Inferior parietal cortex (tissue), 1 donor: Measurements from ENCODE around the gene PPP1R14B.

ENCODE experiments used
- DNase-seq: peaks from one replicate; pipeline ENCODE4 v3.0.0-alpha.2; 2016; ENCODE audit errors: extremely low spot score

Gene PPP1R14B

DNA sequence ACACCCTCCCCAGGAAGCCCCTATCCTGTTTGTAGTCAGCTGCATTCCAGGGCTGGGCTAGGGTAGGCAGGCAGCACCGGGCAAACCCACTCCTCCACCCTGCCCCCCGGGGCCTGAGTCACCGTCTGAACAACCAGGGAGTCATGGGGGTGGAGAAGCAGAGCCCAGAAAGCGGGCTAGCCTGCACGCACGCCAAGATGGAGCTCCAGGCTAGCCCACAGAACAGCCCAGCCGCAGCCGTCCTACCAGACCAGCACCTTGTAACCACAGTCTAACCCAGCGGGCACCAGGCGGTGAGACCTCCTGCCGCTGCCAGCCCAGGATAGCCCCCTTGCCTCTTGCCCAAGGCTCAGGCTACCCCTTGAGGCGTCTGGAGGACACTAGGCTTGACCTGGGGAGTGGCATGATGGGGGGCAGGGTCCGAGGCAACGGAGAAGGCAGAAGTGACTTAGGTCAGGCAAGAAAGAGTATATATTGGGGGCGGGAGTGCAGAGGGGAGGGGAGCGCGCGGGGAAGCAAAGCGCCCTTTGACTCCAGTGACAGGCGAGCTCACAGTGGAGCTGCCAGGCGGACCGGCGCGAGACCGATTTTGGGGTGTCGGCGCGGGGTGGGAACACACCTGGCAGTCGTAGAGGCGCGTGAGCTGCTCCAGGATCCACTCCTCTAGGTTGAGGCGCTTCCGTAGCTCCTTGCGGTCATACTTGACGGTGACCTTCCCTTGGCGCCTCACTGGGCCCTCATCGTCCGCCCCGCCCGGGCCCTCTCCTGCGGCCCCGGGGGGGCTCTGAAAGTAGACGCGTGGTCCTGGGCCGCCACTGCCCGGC lies 734 bp downstream of the PPP1R14B start:
- DNase-seq: no peak

DNA sequence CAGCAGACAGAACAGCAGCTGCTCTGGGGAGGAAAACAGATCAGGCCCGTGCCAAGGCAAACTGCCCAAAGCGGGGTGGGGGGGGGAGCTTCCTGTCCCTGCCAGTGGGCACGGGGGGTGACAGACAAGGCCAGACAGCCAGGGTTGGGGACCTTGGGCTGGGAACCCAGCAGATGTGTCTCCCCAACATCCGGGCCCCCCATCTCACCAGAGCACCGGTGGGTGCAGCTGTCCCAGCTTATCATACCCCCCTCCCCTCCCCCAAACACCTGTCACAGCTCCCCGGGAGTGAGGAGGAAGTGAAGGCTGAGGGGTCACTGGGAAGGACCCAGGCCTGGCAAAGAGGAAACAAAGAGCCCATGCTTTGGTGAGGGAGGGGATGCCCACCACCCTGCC lies 1.3 kb downstream of the PPP1R14B start:
- no peak for DNase-seq

DNA sequence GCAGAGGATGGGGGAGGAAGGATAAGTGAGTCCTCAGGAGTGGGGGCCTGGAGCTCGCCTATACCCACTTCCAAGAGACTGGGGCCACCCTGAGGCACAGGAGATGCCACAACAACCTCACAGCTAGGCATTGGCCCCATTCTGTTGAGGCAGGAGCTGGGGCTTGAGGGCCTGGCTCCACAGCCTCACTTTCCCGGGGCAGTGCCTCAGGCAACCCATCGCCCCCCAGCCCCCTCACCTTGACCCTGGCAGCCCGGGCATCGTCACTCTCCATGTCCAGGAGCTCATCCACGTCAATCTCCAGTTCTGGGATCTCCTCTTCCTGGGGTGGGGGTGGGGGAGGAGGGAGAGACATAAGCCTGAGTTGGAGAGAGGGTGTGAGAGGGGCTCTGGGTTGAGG lies 1.8 kb downstream of the PPP1R14B start:
- DNase-seq: no peak

DNA sequence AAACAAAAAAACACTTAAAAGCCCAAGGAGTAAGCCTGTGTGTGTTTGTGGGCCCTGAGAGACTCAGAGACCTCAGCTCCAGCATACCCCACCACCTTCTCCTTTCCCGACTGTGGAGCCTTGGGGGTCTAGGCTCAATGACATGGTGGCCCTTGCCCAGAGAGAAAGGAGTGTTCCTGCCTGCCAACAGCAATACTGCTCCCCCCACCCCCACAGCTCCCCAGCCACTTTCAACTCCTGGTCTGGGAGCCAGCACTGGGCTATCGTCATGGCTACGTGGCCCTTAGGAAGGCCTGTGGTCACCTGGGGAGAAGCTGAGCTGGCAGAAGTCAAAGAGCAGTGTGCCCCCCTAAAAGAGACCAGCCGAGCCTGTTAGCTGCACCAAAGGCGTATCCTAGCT lies 2.6 kb downstream of the PPP1R14B start:
- no peak for DNase-seq

DNA sequence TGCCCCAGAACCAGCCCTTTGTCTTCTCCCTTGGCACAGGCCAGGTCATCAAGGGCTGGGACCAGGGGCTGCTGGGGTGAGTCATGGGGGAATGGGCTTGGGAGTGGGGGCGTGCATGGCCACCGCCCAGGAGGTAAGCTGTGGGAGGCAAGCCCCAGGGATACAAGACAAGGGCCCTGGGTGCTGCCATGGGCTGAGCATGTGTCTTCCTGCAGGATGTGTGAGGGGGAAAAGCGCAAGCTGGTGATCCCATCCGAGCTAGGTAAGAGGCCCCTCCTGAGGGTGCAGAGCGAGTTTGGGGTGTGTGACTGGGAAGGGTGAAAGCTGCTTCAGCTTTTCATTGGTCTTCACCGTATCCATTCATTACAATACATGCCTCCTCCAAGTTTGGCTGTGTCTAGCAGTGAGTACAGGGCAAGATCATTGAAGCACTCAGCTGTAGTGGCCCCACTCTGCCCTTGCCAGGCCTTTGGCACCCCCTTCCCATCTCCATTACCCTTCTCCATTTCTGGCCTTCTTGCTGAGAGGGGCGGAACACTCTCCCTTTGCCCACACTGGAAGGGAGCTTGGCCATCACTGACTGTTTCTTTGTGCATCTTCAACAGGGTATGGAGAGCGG lies 3.4 kb downstream of the PPP1R14B start:
- no peak for DNase-seq

DNA sequence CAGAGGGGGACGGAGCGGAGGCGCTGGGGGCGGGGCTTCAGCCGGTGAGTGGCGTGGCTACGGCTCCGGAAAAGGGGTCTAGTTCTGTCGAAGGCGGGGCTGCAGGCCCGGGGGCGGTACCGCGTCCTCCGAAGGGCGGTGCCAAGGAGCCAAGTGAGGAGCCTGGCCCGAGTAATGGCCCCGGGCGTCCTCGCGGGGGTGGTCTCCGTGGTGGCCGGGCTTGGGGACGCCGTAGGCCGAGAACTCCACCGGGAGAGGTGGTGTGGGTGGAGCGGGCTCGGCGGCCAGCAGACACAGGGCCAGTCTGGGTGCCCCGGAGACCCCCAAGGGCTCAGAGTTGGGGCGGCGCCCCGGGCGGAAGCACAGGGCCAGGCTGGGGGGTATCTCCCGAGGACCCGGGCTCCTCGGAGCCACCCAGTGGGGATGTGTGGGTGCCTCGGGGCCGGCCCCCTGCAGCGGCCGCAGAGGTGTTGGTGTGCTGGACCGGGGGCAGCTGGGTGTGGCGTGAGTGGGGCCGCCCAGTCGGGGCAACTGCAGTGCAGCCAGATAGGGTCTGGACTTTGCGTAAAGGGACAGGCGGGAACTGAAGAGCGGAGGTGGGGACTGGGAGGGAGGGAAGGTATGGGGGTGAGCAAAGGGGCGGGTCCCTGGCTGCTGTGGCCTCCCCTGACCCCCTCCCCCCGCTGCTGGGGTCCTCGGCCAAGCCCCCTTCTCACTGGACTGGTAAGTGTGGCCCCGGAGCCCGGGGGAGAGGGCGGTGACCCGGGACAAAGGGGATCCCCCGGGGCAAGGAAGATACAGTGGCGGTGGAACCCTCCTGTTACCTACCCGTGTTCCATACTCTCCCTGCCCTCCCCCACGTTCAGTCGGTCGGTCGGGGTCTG lies 5.0 kb downstream of the PPP1R14B start:
- DNase-seq: no peak

DNA sequence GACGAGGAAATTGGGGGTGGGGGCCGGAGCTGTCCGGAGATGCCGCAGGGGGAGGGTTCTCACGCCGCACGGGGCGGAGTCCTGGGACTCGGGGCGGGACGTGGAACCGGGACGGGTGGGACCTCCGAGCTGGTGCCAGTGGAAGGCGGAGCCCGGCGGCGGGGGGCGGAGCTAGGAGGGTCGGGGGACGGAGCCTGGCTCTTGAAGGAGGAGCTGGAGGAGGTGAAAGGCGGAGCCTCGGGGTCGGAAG lies 5.6 kb downstream of the PPP1R14B start:
- peak; percentile 93 for DNase-seq

DNA sequence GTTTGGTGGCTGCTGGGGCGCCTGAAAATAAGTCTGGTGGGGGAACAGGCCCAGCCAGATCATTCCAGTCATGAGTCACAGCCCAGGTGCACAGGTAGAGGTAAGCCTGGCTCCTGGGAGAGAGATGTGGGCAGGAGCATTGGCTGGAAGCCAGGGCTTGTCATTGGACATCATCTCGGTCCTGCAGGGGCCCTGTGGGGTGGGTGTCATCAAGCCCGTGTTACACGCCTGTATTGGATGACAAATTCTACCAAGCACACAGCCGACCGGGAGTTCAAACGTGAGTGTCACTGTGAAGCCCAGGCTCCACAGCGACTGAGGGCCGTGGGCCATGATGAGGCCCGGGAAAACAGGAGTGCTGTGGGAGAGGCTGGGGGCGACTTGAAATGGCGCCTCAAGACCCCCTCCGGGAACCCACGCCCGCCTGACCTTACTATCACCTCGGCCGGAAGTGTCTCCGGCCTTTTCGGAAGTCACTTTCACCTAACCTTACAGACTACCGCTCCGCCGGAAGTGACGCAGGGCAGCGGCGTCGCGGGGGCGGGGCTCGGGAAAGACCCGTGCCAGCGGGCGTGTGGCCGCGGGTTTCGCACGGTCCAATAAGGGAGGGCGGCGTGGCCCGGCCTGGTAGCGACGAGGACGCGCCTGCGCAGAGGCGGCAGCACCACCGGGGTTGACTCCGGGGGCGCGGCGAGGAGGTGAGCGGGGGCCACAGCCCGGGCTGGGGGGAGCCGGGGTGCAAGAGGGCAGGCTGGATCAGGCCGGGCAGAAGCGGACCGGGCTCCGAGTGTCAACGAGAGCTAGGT lies 6.1 kb downstream of the PPP1R14B start, which contains the start of gene FKBP2:
Gene FKBP2 (plus strand): TSS at position 661 of the 806 bp plus-strand sequence. CDS start 1,293 bp downstream, outside the sequence.
- DNase-seq: peak; percentile 97

DNA sequence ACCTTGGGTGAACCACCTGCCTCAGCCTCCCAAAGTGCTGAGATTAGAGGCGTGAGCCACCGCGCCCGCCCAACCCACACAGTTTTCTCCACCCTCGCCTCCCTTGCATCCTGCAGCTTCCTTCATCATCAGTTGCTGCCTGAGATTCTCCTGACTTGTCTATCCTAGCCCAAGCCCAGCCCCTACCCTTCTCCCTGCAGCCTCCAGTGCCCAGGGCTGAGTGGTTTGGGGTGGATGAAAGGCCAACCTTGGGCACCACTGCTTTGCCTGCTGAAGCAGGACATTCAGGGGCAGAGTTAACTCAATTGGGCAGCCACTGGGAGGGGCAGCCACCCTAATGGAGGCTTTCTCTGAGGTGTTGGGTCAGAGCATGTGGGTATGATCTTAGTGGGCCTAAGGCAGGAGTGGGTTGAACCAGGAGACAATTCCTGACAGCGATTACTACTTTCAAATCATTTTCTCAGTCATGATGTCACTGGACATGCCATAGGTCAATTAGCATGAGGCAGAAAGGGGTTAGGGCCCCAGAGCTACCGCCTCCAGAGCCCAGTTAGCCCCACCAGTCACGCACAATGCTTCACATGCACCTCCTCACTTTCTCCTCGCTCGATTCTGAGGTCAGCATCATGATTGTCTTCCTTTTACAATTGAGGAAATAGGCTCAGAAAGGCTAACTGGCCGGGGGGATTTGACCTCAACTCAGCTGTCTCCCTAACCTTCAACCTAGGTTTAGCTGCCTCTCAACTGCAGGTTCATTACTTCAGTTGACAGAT lies 6.9 kb downstream of the PPP1R14B start:
- DNase-seq: no peak

DNA sequence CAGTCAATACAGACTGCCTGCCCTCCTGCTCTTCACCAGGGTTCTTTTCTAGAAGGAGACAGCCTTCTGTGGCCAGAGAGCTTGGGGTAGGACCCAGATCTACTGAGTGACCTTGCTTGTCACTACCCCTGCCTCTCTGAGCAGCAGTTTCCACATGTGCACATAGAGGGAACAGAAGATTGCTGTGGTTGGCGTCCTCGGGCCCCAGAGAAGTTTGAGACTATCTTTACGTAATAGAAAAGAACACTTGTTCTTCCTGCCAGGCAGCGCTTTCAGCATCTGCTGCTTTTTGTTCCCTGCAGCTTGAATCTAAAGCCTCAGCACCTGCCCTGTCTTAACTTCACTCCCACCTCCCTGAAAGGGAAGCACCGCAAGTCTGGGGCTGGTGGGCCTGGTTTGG lies 7.7 kb downstream of the PPP1R14B start:
- no peak for DNase-seq

DNA sequence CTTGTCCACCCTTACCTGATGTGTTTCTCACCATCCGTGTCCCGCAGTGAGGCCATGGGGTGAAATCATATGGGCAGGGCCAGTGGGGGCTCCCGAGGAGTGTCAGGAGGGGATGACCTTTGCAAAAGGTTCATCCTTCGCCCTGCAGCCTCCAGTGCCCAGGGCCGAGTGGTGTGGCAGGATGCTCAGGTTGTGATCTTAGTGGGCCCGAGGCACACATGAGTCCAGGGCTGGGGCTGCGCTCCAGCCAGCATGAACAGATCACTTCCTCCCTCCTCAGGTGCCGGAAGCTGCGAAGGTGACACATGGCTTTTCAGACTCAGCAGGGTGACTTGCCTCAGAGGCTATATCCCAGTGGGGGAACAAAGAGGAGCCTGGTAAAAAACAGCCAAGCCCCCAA lies 8.7 kb downstream of the PPP1R14B start:
- no peak for DNase-seq

DNA sequence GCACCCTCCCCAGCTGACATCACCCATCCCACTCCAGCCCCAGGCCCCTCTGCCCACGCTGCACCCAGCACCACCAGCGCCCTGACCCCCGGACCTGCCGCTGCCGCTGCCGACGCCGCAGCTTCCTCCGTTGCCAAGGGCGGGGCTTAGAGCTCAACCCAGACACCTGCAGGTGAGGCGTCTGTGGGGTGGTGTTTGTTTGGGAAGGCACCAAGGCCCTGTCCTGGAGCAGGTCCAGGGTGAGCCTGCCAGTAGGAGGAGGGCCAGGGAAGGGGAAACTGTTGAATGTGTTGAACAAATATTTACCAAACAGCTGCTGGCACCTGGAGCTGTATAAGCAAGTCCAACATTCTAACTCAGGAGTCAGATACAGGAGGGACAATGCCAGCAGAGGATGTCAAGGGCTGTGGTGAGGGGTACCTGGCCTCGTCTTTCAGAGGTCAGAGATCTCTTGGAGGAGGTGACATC lies 9.2 kb downstream of the PPP1R14B start:
- DNase-seq: no peak

DNA sequence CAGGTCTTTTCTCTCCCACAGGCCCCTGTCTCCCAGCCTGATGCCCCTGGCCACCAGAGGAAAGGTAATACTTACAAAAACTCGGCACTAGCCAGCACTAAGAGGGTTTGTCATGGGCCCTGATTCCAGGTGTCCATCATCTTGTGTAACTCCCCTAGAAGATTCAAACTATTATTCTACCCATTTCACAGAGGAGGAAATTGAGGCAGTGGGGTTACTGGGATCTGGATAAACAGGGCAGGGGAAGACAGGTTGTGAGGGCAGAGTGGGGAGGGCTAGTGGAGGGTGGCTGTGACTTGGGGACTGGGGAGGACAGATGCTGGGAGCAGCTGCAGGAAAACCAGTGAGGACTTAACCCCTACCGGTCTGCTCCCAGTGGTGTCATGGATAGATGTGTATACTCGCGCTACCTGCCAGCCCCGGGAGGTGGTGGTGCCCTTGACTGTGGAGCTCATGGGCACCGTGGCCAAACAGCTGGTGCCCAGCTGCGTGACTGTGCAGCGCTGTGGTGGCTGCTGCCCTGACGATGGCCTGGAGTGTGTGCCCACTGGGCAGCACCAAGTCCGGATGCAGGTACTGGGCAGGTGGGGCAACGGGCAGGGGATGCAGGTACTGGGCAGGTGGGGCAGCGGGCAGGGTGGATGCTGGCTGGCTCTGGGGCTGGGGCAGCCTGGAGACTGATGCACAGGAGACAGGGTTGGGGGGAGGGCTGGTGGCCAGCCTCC lies 11.1 kb downstream of the PPP1R14B start:
- no peak for DNase-seq

DNA sequence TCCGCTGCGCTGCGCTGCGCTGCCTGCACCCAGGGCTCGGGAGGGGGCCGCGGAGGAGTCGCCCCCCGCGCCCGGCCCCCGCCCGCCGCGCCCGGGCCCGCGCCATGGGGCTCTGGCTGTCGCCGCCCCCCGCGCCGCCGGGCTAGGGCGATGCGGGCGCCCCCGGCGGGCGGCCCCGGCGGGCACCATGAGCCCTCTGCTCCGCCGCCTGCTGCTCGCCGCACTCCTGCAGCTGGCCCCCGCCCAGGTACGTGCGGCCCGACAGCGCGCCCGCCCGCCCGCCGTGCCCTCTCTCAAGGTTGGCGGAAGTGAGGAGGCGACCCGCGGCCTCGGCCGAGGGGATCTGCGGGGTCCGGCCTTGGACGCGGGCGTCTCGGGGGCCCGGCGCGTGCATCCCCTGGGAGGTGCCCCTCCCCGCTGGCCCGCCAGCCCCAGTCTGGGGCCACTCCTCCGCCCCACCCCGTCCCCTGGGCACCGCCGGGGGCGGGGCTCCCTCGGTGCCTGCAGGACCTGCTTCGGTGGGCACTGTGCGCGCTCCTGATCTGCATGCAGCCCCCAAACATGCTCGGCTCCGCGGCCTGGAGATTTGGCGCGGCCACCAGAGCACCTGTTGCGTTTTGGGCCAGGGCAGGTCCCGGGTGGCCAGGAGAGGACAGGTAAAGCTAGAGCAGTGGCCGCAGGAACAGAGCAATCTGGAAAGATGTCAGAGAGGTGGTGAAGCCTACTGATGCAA lies 11.9 kb downstream of the PPP1R14B start:
- no peak for DNase-seq

DNA sequence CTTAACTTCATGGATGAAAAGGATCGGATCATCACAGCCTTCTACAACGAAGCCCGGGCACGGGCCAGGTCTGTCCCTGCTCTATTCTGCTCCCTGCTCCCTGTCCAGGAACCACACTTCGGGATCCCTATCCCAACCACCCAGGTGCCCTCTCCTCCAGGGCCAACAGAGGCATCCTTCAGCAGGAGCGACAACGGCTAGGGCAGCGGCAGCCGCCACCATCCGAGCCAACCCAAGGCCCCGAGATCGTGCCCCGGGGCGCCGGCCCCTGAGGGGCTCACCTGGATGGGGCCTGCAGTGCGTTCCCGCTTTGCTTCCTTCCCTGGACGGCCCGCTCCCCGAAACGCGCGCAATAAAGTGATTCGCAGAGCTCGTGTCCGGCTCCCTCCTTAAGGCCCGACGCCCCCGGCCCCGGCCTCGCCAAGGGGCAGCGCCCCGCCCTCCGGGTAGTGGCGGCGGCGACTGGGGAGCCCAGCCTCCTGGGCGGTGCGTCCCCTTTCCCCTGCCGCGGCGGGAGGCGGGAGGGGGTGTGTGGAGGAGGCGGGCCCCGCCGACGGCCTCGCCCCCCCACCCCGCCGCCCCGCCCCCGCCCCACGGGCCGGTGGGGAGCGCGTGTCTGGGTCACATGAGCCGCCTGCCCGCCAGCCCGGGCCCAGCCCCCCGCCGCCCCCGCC lies 12.7 kb downstream of the PPP1R14B start, which contains the start of gene VEGFB:
Gene VEGFB (plus strand): TSS at position 672 of the 674 bp plus-strand sequence. CDS start 250 bp downstream, outside the sequence.
- DNase-seq: peak; percentile 36

DNA sequence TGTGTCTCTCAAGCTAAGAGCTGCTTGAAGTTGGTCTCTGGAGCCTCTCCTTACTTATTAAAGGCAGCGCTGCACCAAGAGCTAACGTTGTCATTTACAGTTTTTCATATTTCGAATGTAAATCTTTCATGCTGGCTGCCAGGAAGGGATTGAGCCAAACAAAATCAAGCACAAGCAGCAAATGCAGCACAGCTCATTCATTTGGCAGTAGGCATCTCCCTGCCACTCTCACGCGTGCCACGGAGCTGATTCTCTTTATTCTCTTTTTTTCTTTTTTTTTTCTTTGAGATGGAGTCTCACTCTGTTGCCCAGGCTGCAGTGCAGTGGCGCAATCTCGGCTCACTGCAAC lies 13.8 kb downstream of the PPP1R14B start:
- DNase-seq: no peak

DNA sequence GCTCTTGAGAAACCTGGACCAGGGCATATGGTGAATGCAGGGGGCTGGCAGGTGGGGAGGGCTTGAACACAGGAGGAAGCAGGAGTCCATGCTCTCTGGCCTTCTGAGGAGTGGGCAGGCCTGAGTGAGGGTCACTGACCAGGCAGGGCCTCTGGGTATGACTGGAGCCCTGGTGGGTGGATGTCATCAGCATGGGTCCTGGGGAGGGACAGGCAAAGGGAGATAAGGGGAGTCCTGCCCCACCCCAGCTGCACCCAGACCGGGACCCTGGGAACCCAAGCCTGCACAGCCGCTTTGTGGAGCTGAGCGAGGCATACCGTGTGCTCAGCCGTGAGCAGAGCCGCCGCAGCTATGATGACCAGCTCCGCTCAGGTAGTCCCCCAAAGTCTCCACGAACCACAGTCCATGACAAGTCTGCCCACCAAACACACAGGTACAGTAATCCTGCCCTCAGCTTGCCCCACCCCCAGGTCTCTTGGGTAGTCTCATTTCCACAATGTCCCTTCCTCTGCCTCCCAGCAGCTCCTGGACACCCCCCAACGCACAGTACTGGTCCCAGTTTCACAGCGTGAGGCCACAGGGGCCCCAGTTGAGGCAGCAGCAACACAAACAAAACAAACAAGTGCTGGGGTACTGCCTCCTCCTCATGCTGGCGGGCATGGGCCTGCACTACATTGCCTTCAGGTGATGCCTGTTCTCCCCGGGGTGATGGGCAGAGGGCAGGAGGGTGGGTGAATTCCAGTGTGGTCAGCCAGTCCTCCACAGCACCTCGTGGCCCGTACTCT lies 14.4 kb downstream of the PPP1R14B start:
- DNase-seq: no peak

DNA sequence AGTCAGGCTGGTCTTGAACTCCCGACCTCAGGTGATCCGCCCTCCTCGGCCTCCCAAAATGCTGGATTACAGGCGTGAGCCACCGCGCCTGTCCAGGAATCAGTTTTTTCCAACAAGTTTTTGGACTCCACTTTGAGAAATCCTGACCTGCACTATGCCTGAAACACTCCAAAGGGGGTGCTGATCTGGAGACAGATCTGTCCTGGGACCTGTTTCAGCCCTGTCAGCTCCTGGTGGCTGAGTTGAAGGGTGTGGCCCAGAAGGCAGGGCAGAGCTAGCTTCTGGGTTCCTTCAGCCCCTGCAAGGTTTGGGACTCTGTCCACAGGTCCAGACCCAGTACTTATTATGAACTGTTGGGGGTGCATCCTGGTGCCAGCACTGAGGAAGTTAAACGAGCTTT lies 15.2 kb downstream of the PPP1R14B start:
- no peak for DNase-seq
